A673 (cell line): ENCODE results near the gene EFCAB11. TPM values are rescaled to one million over a fixed set of nuclear protein-coding genes. Genes with fewer than 3 reads are reported as not detected.
"Not testable (repeated sequence)": the region's sequence is repeated elsewhere in the genome, so short reads cannot be mapped to it uniquely, and the experiment has no call there.

Source experiments
- BruUV-seq: library from RNA; stranded (reverse); fragments of 400-500 nt; replicated peaks from 2 replicates; lab custom pipeline; 2021; lab: Mats Ljungman, UMichigan
- CTCF ChIA-PET: fragments of 300-600 bp; sonication (Branson Sonifier 250); formaldehyde crosslinking; loops from one replicate; lab custom pipeline; 2022; ENCODE audit warnings: antibody characterized with exemption; lab: Charles Lee
- POLR2A ChIA-PET: fragments of 300-600 bp; sonication (Branson Sonifier 250); formaldehyde crosslinking; loops from one replicate; lab custom pipeline; 2022; ENCODE audit warnings: antibody characterized with exemption; ENCODE audit not compliant: low non-redundant PET; lab: Charles Lee
- DNase-seq: peaks from one replicate; pipeline ENCODE4 v3.0.0-alpha.2; 2015; ENCODE audit warnings: low spot score
- H3K27ac ChIP-seq: fragments of 200-600 bp; sonication (generic); 2 replicates; pipeline ENCODE4 v1.5.1; 2016; ENCODE audit warnings: mixed run types, low read depth, mild to moderate bottlenecking, mixed read lengths, antibody characterized with exemption, low read length; ENCODE audit not compliant: poor library complexity, severe bottlenecking
- H3K27me3 ChIP-seq: fragments of 200-600 bp; sonication (generic); replicated peaks from 2 replicates; pipeline ENCODE4 v1.6.1; 2017; ENCODE audit warnings: mixed run types, low read depth, mild to moderate bottlenecking, mixed read lengths, antibody characterized with exemption, low read length; ENCODE audit not compliant: insufficient read depth, poor library complexity
- H3K36me3 ChIP-seq: fragments of 200-600 bp; sonication (generic); 2 replicates; pipeline ENCODE4 v1.6.1; 2016; ENCODE audit warnings: mixed run types, mild to moderate bottlenecking, mixed read lengths, antibody characterized with exemption, low read length; ENCODE audit not compliant: insufficient read depth, poor library complexity, severe bottlenecking
- H3K4me1 ChIP-seq: fragments of 200-600 bp; sonication (generic); 2 replicates; pipeline ENCODE4 v1.6.1; 2017; ENCODE audit warnings: mixed run types, mild to moderate bottlenecking, mixed read lengths, antibody characterized with exemption, low read length; ENCODE audit not compliant: insufficient read depth, poor library complexity, severe bottlenecking
- H3K4me3 ChIP-seq: fragments of 200-600 bp; sonication (generic); 2 replicates; pipeline ENCODE4 v1.5.1; 2016; ENCODE audit warnings: low read depth, mixed run types, mild to moderate bottlenecking, mixed read lengths, low read length; ENCODE audit not compliant: poor library complexity, severe bottlenecking
- H3K9me3 ChIP-seq: fragments of 200-600 bp; sonication (generic); 2 replicates; pipeline ENCODE4 v1.6.1; 2016; ENCODE audit warnings: mixed run types, low read depth, mild to moderate bottlenecking, mixed read lengths, antibody characterized with exemption, low read length; ENCODE audit not compliant: poor library complexity, severe bottlenecking
- CTCF ChIP-seq: fragments of 300-800, 200-600 bp; sonication (generic); conservative IDR thresholded peaks from 2 replicates; pipeline ENCODE4 v1.5.1; 2017; ENCODE audit warnings: low read depth, mild to moderate bottlenecking, antibody characterized with exemption, low read length, moderate library complexity, mixed read lengths
- EZH2 ChIP-seq: fragments of 200-600 bp; sonication (generic); IDR thresholded peaks from 2 replicates; pipeline ENCODE4 v1.6.1; 2017; ENCODE audit warnings: borderline replicate concordance, low read depth, mild to moderate bottlenecking, mixed read lengths, antibody characterized with exemption, low read length; ENCODE audit not compliant: poor library complexity, severe bottlenecking
- intact Hi-C: fragments of 100-400 bp; cut with micrococcal nuclease; formaldehyde crosslinking; loops from one replicate; pipeline ENCODE4 v1.10.0; 2022; ENCODE audit not compliant: unreplicated experiment
- total RNA-seq: library from RNA; stranded (reverse); gene quantifications from 2 replicates; pipeline ENCODE4 v1.2.3, GENCODE V29; 2021

The EFCAB11 gene
- total RNA-seq, 1 experiment from 2014 or later: 8.4 TPM

GRCh38 chr14:89900802-89901201, 53.7 kb downstream of the EFCAB11 start:
- no peak for DNase-seq
- intact Hi-C loops: no loop called here
- CTCF ChIA-PET: interaction anchor here (0.6 kb wide), 1 partner anchor 407 kb away, joined by 4 read pairs; no protein-coding TSS in a partner anchor
- H3K27me3 ChIP-seq: no peaks in the 10 kb centered on the region
- no peak overlapping the region for H3K27ac ChIP-seq
- POLR2A ChIA-PET: no interaction called here
- H3K9me3 ChIP-seq: no peaks in the 10 kb centered on the region
- H3K4me1 ChIP-seq: no peaks in the 10 kb centered on the region
- no peak overlapping the region for H3K4me3 ChIP-seq
- no peak for TF ChIP-seq CTCF
- no peak for TF ChIP-seq EZH2
- no TSS peak for BruUV-seq
- no peaks in the 10 kb centered on the region for H3K36me3 ChIP-seq

DNA sequence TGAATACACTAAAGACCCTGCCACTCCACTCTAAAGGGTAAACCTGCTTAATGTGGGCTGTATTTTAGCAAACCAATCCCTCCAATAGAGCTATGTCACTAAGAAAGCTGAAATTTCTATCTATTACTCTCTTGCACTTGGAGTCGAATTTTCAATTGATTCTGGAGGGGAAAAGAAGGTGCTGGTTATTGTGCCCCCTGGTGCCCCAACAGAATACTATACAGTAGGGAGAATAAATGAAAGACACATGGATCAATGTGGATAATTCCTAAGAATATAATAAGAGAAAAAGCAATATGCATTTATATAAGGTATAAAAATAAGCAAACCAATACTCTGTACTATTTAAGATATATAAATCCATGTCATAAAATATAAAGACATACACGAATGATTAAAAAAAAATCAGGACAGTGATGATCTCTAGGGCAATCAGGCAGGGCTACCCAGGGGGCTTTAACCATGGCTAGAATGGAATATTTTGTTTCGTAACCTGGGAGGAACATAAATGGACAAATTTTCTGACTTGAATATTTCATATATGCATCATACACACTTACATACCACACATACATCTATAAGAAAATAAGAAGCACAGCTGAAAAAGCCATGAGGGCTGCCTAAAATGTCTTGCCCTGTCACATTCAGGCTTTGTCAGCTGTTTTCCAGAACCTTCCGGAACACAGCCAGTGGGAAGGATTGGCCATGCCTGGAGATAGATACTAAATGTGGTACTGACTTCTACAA, 54.4 kb downstream of the EFCAB11 start:
- POLR2A ChIA-PET: no interaction called here
- H3K4me1 ChIP-seq: no peaks in the 10 kb centered on the region
- peak; percentile 57 for TF ChIP-seq CTCF
- TF ChIP-seq EZH2: no peak
- peak; percentile 36 for DNase-seq
- no peaks in the 10 kb centered on the region for H3K9me3 ChIP-seq
- no peaks in the 10 kb centered on the region for H3K27me3 ChIP-seq
- BruUV-seq: no TSS peak
- no peak overlapping the region for H3K4me3 ChIP-seq
- H3K27ac ChIP-seq: no peak overlapping the region
- CTCF ChIA-PET: interaction anchor here (0.6 to 1.0 kb wide), 2 partner anchors 406 to 859 kb away, joined by 3 to 4 read pairs; no protein-coding TSS in a partner anchor
- H3K36me3 ChIP-seq: no peaks in the 10 kb centered on the region
- intact Hi-C loops: no loop called here

- no peak overlapping the region for H3K27ac ChIP-seq
- no peaks in the 10 kb centered on the region for H3K36me3 ChIP-seq
- TF ChIP-seq CTCF: no peak
- TF ChIP-seq EZH2: no peak
- no peaks in the 10 kb centered on the region for H3K9me3 ChIP-seq
- no peak overlapping the region for H3K4me3 ChIP-seq
- intact Hi-C loops: no loop called here
- H3K4me1 ChIP-seq: no peaks in the 10 kb centered on the region
- CTCF ChIA-PET: interaction anchor here (1.0 kb wide), 1 partner anchor 859 kb away, joined by 3 read pairs; no protein-coding TSS in a partner anchor
- no peak for DNase-seq
- no peaks in the 10 kb centered on the region for H3K27me3 ChIP-seq
- POLR2A ChIA-PET: no interaction called here
- no TSS peak for BruUV-seq
Measured at GRCh38 chr14:89899291-89899690, 55.2 kb downstream of the EFCAB11 start.

GRCh38 chr14:89893388-89893787, 61.1 kb downstream of the EFCAB11 start:
- H3K27me3 ChIP-seq, POLR2A ChIA-PET, H3K4me1 ChIP-seq, intact Hi-C loops, H3K4me3 ChIP-seq, DNase-seq, H3K36me3 ChIP-seq, CTCF ChIA-PET, H3K9me3 ChIP-seq, BruUV-seq, H3K27ac ChIP-seq: not testable (repeated sequence)
